NCI-H1092 (cell line): ENCODE measurements around the gene MED17.

ENCODE experiments used
- DNase-seq: peaks from one replicate; lab custom pipeline; 2025; lab: John Stamatoyannopoulos, UW

MED17 gene

DNA sequence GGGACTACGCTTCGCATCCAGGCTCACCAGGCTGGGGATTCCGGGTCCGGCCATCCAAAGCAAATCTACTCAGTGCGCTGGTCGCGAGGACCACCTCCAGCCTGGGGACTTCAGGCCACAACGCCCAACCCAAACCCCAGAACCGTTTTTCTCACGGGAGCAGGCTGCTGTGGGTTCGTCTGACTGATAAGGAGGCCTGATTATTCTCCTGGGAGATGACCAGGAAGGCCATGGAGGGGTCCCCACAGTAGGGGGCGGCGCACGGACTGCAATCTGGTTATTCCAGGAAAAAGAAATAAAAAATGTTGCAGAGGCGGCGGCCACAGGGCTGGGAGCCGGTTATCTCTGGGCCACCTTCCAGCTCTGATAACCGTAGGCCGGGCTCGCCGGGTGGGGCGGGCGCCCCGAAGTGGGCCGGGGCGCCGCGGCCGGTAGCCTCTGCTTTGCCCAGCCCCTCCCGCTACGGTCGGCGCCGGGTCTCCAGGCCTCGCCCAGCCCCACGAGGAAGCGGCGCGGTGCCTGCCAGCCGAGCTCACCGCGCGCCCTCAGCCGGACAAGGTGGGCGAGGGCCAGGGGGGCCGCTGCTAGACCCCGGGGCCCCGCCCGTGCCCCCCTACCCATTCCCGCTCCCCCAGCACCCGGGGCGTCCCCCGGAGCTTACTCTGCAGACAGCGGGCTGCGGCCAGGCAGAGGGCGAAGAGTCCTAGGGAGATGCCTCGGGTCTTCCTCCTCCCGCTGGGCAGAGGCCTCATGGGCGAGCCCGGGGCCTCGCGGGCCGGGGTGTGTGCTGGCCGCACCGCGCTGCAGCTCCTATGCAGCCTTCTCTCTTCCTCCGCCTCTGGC, 65.9 kb downstream of the MED17 start:
- DNase-seq: peak; percentile 61

DNA sequence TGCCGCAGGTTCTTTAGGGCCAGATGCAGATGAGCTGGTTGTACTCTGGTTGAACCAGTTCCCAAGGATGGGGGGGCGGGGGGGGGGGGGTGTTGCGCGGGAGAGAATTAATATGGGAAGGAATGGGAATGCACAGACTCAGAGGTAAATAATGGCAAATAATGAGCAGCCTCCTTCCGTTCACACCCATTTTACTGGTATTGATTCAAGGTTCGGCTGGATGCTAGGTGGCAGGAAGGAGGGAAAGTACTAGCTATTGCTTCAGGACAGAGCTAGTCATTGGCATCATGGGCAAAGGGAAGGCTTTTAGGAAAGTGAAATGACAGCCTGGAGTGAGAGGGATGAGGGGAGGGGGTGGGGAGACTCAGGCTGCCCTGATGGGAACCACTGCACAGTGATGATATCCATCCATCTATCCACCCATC, 66.5 kb downstream of the MED17 start, which contains the start of gene VSTM5:
VSTM5 (minus strand) TSS at position 25 of the 425 bp plus-strand sequence. CDS start 116 bp downstream, outside the sequence.
- no peak for DNase-seq

DNA sequence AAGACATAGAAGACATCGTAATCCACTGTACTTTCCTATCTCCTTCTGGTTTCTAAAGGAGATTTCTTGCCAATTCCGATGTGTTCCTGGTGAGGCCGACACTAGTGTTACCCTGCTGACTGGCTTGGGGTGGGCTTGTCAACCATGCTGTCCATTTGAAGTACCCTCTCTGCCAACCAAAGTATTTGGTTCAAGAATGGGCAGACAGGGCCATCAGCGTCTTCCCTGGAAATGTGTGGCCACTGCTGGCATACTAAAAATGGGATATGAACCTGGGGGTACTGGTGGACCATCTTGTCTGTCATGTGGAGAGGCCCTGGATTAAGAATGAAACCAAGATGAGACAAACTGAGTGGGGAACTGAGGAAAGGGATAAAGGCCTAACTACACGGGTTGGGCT, 68.2 kb downstream of the MED17 start:
- no peak for DNase-seq

DNA sequence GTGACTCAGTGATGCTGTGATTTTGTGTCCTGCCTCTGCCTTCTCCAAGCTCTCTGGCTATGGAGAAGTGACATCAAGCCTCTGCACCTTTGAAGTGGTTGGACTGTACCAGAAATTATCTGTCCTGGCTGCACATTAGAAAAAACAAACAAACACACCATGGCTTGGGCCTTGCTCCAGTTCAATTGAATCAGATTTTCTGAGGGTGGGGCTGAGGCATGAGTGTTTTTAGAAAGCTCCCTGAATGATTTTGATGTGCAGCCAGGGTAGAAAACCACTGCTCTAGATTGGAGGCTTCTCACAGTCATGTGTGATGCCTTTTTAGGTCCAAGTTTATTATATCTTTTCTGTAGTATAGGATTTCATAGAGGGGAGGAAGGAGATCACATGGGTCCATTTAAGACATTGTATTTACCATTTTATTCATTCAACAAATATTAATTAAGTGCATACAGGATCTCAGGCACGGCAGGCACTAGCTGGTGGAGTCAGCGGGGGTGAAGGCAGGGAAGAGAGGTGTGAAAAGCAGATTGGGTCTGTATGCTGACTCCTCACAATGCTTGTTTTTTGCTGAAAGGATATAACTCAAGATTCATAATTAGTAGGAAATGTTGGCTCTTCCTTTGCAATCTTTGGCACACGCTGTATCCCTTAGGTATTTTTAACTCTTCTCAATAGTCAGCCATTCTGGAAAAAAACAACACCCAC, 73.5 kb downstream of the MED17 start:
- DNase-seq: peak; percentile 56

DNA sequence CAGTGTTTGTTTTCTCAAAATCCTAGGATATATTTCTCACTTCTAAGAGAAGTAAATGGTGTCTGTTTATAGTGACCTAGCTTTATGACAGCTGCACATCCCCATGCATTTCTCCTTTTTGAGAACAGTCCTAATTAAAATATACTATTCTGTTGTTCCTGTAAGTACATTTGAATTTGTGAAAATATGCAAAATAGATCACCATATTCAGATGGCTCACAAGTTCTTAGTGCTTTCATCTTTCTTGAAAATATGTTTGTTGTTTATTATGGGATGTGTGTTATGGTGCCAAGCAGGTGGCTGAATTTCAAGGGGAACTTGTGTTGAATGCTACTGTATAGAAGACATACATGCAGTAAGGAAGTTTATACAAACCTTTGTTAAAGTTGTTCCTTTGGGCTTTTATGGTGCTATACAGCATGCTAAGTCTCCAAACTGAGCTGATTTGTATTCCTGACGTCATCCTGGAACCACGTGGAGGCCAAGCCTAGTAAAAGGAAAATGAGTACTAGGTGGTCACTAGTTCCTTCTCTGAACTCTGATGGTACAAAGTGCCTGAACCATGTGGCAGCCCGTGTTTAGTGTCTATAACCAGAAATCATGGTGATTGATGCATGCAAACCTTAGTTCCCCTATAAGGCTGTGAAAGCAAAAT, 74.2 kb downstream of the MED17 start:
- no peak for DNase-seq

DNA sequence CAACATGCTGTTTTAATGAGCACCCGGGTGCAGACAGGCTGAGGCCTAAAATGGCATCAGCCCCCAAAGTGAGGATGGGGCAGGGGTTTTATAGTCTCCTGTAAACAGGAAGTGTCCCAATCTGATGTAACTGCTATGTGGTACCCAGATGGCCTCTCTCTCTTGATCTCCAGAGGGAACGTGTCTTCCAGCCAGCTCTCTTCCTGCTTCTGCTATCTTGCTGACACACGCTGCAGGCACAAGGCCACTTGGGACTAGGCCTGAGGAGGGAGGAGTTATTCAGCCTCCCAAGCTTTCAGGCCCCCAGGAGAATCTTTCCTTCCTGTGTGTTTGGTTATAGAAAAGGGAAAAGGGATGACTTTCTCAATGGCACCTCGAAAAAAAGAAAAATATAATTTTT, 77.7 kb downstream of the MED17 start:
- no peak for DNase-seq
